LNCaP clone FGC (cell line): ENCODE results near the gene CCDC138.

ENCODE experiments used
- DNase-seq: peaks from one replicate; pipeline ENCODE4 v3.0.0-alpha.2; 2011; ENCODE audit warnings: low read depth
- H3K4me3 ChIP-seq: 2 replicates; pipeline ENCODE4 v1.5.1; 2011; ENCODE audit warnings: mild to moderate bottlenecking, low read depth, low read length, control low read depth
- CTCF ChIP-seq: IDR thresholded peaks from 2 replicates; pipeline ENCODE4 v1.5.1; 2012; ENCODE audit warnings: mild to moderate bottlenecking; ENCODE audit not compliant: control insufficient read depth, insufficient read depth; ENCODE audit errors: extremely low read depth

The CCDC138 gene

GRCh38 chr2:108905906-108906305 lies 119.3 kb downstream of the CCDC138 start:
- DNase-seq, result no peak
- H3K4me3 ChIP-seq, result no peak overlapping the region
- TF ChIP-seq CTCF, result no peak

GRCh38 chr2:108906403-108907077 lies 120.0 kb downstream of the CCDC138 start:
- DNase-seq, result no peak
- no peak overlapping the region for H3K4me3 ChIP-seq
- TF ChIP-seq CTCF, result no peak

- TF ChIP-seq CTCF, result no peak
- no peak overlapping the region for H3K4me3 ChIP-seq
- DNase-seq, result no peak
Observed at GRCh38 chr2:108907822-108908712, 121.5 kb downstream of the CCDC138 start.

- no peak for DNase-seq
- no peak overlapping the region for H3K4me3 ChIP-seq
- no peak for TF ChIP-seq CTCF
Observed at GRCh38 chr2:108908713-108909070, 122.1 kb downstream of the CCDC138 start.

- no peak for DNase-seq
- H3K4me3 ChIP-seq, result no peak overlapping the region
- no peak for TF ChIP-seq CTCF
Observed at GRCh38 chr2:108909275-108909823, 122.8 kb downstream of the CCDC138 start.

GRCh38 chr2:108910011-108910431 lies 123.5 kb downstream of the CCDC138 start:
- no peak for TF ChIP-seq CTCF

More at GRCh38 chr2:108910011-108910431, 123.5 kb downstream of the CCDC138 start:
- no peak overlapping the region for H3K4me3 ChIP-seq
- no peak for DNase-seq
